Raji (cell line): Measurements from ENCODE around the gene LAS1L.

Experiments
- POLR2A ChIP-seq: IDR thresholded peaks from 2 replicates; pipeline ENCODE4 v1.6.1; 2011; ENCODE audit warnings: low read depth, low read length, control low read depth; ENCODE audit not compliant: insufficient read depth

LAS1L gene

GRCh38 chrX:65534450-65535292 is at the start of gene LAS1L:
Gene LAS1L, minus strand, starts transcription at chrX:65534787. Its CDS starts 72 bp downstream, at chrX:65534715.
- TF ChIP-seq POLR2A, result peak; percentile 70

GRCh38 chrX:65582450-65583082 is 48.0 kb upstream of the LAS1L start:
- no peak for TF ChIP-seq POLR2A

GRCh38 chrX:65581661-65582339 is 47.2 kb upstream of the LAS1L start:
- no peak for TF ChIP-seq POLR2A

- TF ChIP-seq POLR2A, result no peak
Measured at GRCh38 chrX:65578346-65578745, 43.8 kb upstream of the LAS1L start.

GRCh38 chrX:65576160-65576559 is 41.6 kb upstream of the LAS1L start:
- TF ChIP-seq POLR2A, result no peak

GRCh38 chrX:65575022-65575421 is 40.4 kb upstream of the LAS1L start:
- TF ChIP-seq POLR2A, result no peak

- TF ChIP-seq POLR2A, result no peak
Measured at GRCh38 chrX:65574356-65574755, 39.8 kb upstream of the LAS1L start.

GRCh38 chrX:65572971-65573370 is 38.4 kb upstream of the LAS1L start:
- no peak for TF ChIP-seq POLR2A

- no peak for TF ChIP-seq POLR2A
Measured at GRCh38 chrX:65551489-65552339, 17.1 kb upstream of the LAS1L start.

- no peak for TF ChIP-seq POLR2A
Measured at GRCh38 chrX:65551086-65551485, 16.5 kb upstream of the LAS1L start.

GRCh38 chrX:65545456-65545855 is 10.9 kb upstream of the LAS1L start:
- no peak for TF ChIP-seq POLR2A

- TF ChIP-seq POLR2A, result no peak
Measured at GRCh38 chrX:65537229-65537628, 2.6 kb upstream of the LAS1L start.

- TF ChIP-seq POLR2A, result no peak
Measured at GRCh38 chrX:65536291-65536690, 1.7 kb upstream of the LAS1L start.

GRCh38 chrX:65532016-65532415 is 2.6 kb downstream of the LAS1L start:
- no peak for TF ChIP-seq POLR2A

GRCh38 chrX:65528705-65529340 is 5.8 kb downstream of the LAS1L start:
- no peak for TF ChIP-seq POLR2A

GRCh38 chrX:65528293-65528692 is 6.3 kb downstream of the LAS1L start:
- TF ChIP-seq POLR2A, result no peak
